Vagina (tissue), 2 donors: ENCODE data around the gene TTC4.

Experiments
- POLR2A ChIP-seq, 2 donors: fragments of 450-650 bp; IDR thresholded peaks; one replicate each; pipeline ENCODE4 v1.6.1; 2017; ENCODE audit warnings: antibody characterized with exemption in 2 of 2, mild to moderate bottlenecking in 2 of 2, moderate library complexity in 2 of 2
- POLR2AphosphoS5 ChIP-seq, 2 donors: sonication (generic); formaldehyde crosslinking; IDR thresholded peaks; one replicate each; pipeline ENCODE4 v1.9.0; 2017; ENCODE audit warnings: antibody characterized with exemption in 2 of 2, mild to moderate bottlenecking in 2 of 2, low read depth in 1 of 2; ENCODE audit not compliant: insufficient read depth in 1 of 2
- TF ChIP-seq, protein P1 (sequence below), 3 experiments: fragments of 450-650 bp in 2 of 3; fragments of 200-600 bp in 1 of 3; sonication (generic) in 1 of 3; IDR thresholded peaks; one replicate each; pipeline ENCODE4 v1.5.1; 2017 to 2019; ENCODE audit warnings: antibody characterized with exemption in 3 of 3, mild to moderate bottlenecking in 2 of 3, moderate library complexity in 2 of 3

DNA sequence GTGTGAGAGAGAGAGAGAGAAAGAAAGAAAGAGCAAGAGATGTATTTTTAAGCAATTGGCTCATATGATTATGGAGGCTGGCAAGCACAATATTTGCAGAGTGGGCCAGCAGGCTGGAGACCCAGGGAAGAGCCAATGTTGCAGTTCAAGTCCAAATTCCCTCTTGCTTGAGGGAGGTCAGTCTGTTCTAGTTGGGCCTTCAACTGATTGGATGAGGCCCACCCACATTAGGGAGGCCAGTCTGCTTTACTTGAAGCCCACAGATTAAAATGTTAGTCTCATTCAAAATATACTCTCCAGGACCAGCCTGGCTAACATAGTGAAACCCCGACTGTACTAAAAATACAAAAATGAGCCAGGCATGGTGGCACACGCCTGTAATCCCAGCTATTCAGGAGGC is 57.3 kb downstream of the TTC4 start:
- TF ChIP-seq, protein P1, sequence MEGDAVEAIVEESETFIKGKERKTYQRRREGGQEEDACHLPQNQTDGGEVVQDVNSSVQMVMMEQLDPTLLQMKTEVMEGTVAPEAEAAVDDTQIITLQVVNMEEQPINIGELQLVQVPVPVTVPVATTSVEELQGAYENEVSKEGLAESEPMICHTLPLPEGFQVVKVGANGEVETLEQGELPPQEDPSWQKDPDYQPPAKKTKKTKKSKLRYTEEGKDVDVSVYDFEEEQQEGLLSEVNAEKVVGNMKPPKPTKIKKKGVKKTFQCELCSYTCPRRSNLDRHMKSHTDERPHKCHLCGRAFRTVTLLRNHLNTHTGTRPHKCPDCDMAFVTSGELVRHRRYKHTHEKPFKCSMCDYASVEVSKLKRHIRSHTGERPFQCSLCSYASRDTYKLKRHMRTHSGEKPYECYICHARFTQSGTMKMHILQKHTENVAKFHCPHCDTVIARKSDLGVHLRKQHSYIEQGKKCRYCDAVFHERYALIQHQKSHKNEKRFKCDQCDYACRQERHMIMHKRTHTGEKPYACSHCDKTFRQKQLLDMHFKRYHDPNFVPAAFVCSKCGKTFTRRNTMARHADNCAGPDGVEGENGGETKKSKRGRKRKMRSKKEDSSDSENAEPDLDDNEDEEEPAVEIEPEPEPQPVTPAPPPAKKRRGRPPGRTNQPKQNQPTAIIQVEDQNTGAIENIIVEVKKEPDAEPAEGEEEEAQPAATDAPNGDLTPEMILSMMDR (IDR thresholded peaks at IDR 0.05) = no peak
- TF ChIP-seq POLR2AphosphoS5 (IDR thresholded peaks at IDR 0.05; ENCODE audit: insufficient read depth in 1 of 2, low read depth in 1 of 2) (no peak), POLR2A (IDR thresholded peaks at IDR 0.05) (no peak)
